Measurements from ENCODE around the gene LNPK.
"Not testable (repeated sequence)": the region's sequence is repeated elsewhere in the genome, so short reads cannot be mapped to it uniquely, and the experiment has no call there.

LNPK gene

GRCh38 chr2:175930504-175930903 lies 71.6 kb downstream of the LNPK start:
- Mint-ChIP-seq H3K9me3 (no peaks in the 10 kb centered on the region), H3K4me3 (no peak overlapping the region), H3K27me3 (ENCODE audit: low read depth, poor library complexity) (no peaks in the 10 kb centered on the region), H3K4me1 (peaks cover 7% of the 10 kb centered on the region), H3K36me3 (ENCODE audit: low read depth) (peaks cover 43% of the 10 kb centered on the region), H3K27ac (no peak overlapping the region)
- TF ChIP-seq CTCF (IDR thresholded peaks at IDR 0.05), result no peak
- no peak for DNase-seq

- no peak overlapping the region for H3K4me3 Mint-ChIP-seq
- no peaks in the 10 kb centered on the region for H3K9me3 Mint-ChIP-seq
- H3K36me3 Mint-ChIP-seq (ENCODE audit: low read depth), result peaks cover 43% of the 10 kb centered on the region
- peaks cover 9% of the 10 kb centered on the region for H3K4me1 Mint-ChIP-seq
- TF ChIP-seq CTCF (IDR thresholded peaks at IDR 0.05), result no peak
- no peaks in the 10 kb centered on the region for H3K27me3 Mint-ChIP-seq (ENCODE audit: low read depth, poor library complexity)
- no peak for DNase-seq
- peak overlapping the region; percentile 23 for H3K27ac Mint-ChIP-seq
Measured at GRCh38 chr2:175929850-175930249, 72.2 kb downstream of the LNPK start.

- H3K27ac Mint-ChIP-seq, result no peak overlapping the region
- no peak for DNase-seq
- no peaks in the 10 kb centered on the region for H3K27me3 Mint-ChIP-seq (ENCODE audit: low read depth, poor library complexity)
- no peak for TF ChIP-seq CTCF (IDR thresholded peaks at IDR 0.05)
- no peak overlapping the region for H3K4me3 Mint-ChIP-seq
- H3K4me1 Mint-ChIP-seq, result peaks cover 7% of the 10 kb centered on the region
- peaks cover 41% of the 10 kb centered on the region for H3K36me3 Mint-ChIP-seq (ENCODE audit: low read depth)
- no peaks in the 10 kb centered on the region for H3K9me3 Mint-ChIP-seq
Measured at GRCh38 chr2:175926272-175926671, 75.8 kb downstream of the LNPK start.

- no peak overlapping the region for H3K4me3 Mint-ChIP-seq
Measured at GRCh38 chr2:175922160-175922559, 79.9 kb downstream of the LNPK start.

GRCh38 chr2:175918935-175919334 lies 83.1 kb downstream of the LNPK start:
- Mint-ChIP-seq H3K27ac (no peak overlapping the region), H3K27me3 (ENCODE audit: low read depth, poor library complexity) (peaks cover 3% of the 10 kb centered on the region), H3K36me3 (ENCODE audit: low read depth) (peaks cover 10% of the 10 kb centered on the region), H3K4me1 (no peaks in the 10 kb centered on the region), H3K4me3 (no peak overlapping the region), H3K9me3 (no peaks in the 10 kb centered on the region)
- no peak for TF ChIP-seq CTCF (IDR thresholded peaks at IDR 0.05)
- DNase-seq, result no peak

More at GRCh38 chr2:175922160-175922559, 79.9 kb downstream of the LNPK start:
- Mint-ChIP-seq H3K4me1 (peaks cover 7% of the 10 kb centered on the region), H3K27me3 (ENCODE audit: low read depth, poor library complexity) (peaks cover 3% of the 10 kb centered on the region), H3K36me3 (ENCODE audit: low read depth) (peaks cover 38% of the 10 kb centered on the region), H3K9me3 (no peaks in the 10 kb centered on the region), H3K27ac (no peak overlapping the region)
- no peak for DNase-seq
- no peak for TF ChIP-seq CTCF (IDR thresholded peaks at IDR 0.05)

DNA sequence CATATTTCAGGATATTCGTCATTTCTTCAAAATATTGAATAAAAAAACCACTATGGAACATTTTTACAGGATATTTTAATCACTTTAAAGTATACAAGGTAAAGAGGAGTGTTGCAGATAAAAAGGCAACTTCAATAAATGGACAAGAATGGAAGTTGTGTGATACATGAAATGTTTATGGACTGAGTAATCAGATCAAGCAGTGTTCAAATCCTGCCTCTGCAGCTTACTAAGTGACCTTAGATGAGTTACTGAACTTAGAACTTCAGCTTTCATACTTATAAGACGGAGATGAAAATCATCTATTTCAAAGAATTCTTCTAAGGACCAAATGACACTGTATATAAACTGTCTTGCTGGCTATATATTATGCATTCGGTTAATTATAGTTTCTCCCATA lies 87.2 kb downstream of the LNPK start:
- Mint-ChIP-seq H3K4me3 (no peak overlapping the region), H3K4me1 (no peaks in the 10 kb centered on the region), H3K9me3 (peaks cover 11% of the 10 kb centered on the region), H3K36me3 (ENCODE audit: low read depth) (peaks cover 11% of the 10 kb centered on the region), H3K27ac (no peak overlapping the region), H3K27me3 (ENCODE audit: low read depth, poor library complexity) (peaks cover 14% of the 10 kb centered on the region)
- TF ChIP-seq CTCF (IDR thresholded peaks at IDR 0.05), result no peak
- no peak for DNase-seq

- peaks cover 14% of the 10 kb centered on the region for H3K27me3 Mint-ChIP-seq (ENCODE audit: low read depth, poor library complexity)
- not testable (repeated sequence) for H3K27ac Mint-ChIP-seq, H3K4me3 Mint-ChIP-seq, H3K4me1 Mint-ChIP-seq, DNase-seq
- H3K36me3 Mint-ChIP-seq (ENCODE audit: low read depth), result peaks cover 11% of the 10 kb centered on the region
- peaks cover 11% of the 10 kb centered on the region for H3K9me3 Mint-ChIP-seq
Measured at GRCh38 chr2:175913849-175914743, 88.0 kb downstream of the LNPK start.

DNA sequence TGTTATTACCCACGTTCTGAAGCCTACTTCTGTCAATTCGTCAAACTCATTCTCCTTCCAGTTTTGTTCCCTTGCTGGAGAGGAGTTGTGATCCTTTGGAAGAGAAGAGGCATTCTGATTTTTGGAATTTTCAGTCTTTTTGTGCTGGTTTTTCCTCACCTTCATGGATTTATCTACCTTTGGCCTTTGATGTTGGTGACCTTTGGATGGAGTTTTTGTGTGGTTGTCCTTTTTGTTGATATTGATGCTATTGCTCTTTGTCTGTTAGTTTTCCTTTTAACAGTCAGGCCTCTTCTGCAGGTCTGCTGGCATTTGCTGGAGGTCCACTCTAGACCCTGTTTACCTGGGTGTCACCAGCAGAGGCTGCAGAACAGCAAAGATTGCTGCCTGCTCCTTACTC lies 88.8 kb downstream of the LNPK start:
- not testable (repeated sequence) for DNase-seq, H3K4me1 Mint-ChIP-seq, H3K4me3 Mint-ChIP-seq, H3K27ac Mint-ChIP-seq
- Mint-ChIP-seq H3K9me3 (peaks cover 11% of the 10 kb centered on the region), H3K36me3 (ENCODE audit: low read depth) (peaks cover 11% of the 10 kb centered on the region), H3K27me3 (ENCODE audit: low read depth, poor library complexity) (peaks cover 14% of the 10 kb centered on the region)
